H1 (cell line): ENCODE results near the gene ABCD2. TPM values are rescaled to one million over a fixed set of nuclear protein-coding genes. Genes with fewer than 3 reads are reported as not detected.

Source experiments
- CHD1 ChIP-seq: IDR thresholded peaks from 2 replicates; pipeline ENCODE4 v1.6.1; 2012; ENCODE audit warnings: low read depth, low read length, improper control_type of control experiment
- HDAC6 ChIP-seq: IDR thresholded peaks from one replicate; pipeline ENCODE4 v1.7.1; 2012; ENCODE audit warnings: low read depth, mild to moderate bottlenecking, inconsistent platforms, low read length, moderate library complexity
- KDM4A ChIP-seq: IDR thresholded peaks from one replicate; pipeline ENCODE4 v1.7.1; 2012; ENCODE audit warnings: low read depth, mild to moderate bottlenecking, moderate library complexity, low read length, inconsistent platforms; ENCODE audit not compliant: severe bottlenecking
- PHF8 ChIP-seq: fragments of 200-600 bp; sonication (generic); conservative IDR thresholded peaks from 2 replicates; pipeline ENCODE4 v1.7.1; 2012; ENCODE audit warnings: low read depth, mild to moderate bottlenecking, inconsistent platforms, low read length, moderate library complexity
- RBBP5 ChIP-seq: IDR thresholded peaks from 2 replicates; pipeline ENCODE4 v1.7.1; 2012; ENCODE audit warnings: low read depth, mild to moderate bottlenecking, inconsistent platforms, low read length, moderate library complexity, borderline replicate concordance
- RFX5 ChIP-seq: IDR thresholded peaks from 2 replicates; pipeline ENCODE4 v1.6.1; 2011; ENCODE audit warnings: low read depth, low read length, improper control_type of control experiment, borderline replicate concordance
- SIX5 ChIP-seq: IDR thresholded peaks from 2 replicates; pipeline ENCODE4 v1.6.1; 2011; ENCODE audit warnings: mild to moderate bottlenecking, low read depth, low read length
- SUZ12 ChIP-seq: fragments of 200-600 bp; sonication (generic); IDR thresholded peaks from 2 replicates; pipeline ENCODE4 v1.6.1; 2012; ENCODE audit warnings: mild to moderate bottlenecking, inconsistent platforms, low read length, moderate library complexity, mixed read lengths
- TEAD4 ChIP-seq: IDR thresholded peaks from 2 replicates; pipeline ENCODE4 v1.6.1; 2012; ENCODE audit warnings: low read depth, low read length, inconsistent platforms, mixed read lengths
- polyA plus RNA-seq, 7 experiments: library from polyadenylated mRNA; depleted of rRNA in 3 of 7; stranded (reverse) in 5 of 7; unstranded in 2 of 7; fragments of >200 nt in 5 of 7; fragments of 200-250 nt in 2 of 7; gene quantifications; 1 replicate in 5 of 7; 2 replicates in 1 of 7; 4 replicates in 1 of 7; pipeline versions ENCODE4 v1.2.1 to v1.2.3, GENCODE V29; 2011 to 2013; ENCODE audit warnings: missing spikeins in 2 of 7, mixed read lengths in 2 of 7
- total RNA-seq: library from RNA; stranded (reverse); fragmentation: NEBNext Ultra II Directional; extraction: Animal tissue kit (Norgen Biotek cat#: 25700); gene quantifications from 2 replicates; pipeline ENCODE4 v1.2.1, GENCODE V29; 2021
- TF ChIP-seq, protein P1 (sequence below): fragments of 300-600 bp; sonication (generic); IDR thresholded peaks from 2 replicates; pipeline ENCODE4 v1.7.1; 2012; ENCODE audit warnings: low read length, moderate library complexity, mild to moderate bottlenecking, inconsistent platforms; ENCODE audit not compliant: insufficient replicate concordance
- TF ChIP-seq, protein P2 (sequence below): IDR thresholded peaks from 2 replicates; pipeline ENCODE4 v1.6.1; 2012; ENCODE audit warnings: inconsistent platforms

The ABCD2 gene
- total and polyA plus RNA-seq, 2 of the 8 experiments (the other 6 are each of a cell fraction or from before 2014, with no cell fraction given) = not detected

DNA sequence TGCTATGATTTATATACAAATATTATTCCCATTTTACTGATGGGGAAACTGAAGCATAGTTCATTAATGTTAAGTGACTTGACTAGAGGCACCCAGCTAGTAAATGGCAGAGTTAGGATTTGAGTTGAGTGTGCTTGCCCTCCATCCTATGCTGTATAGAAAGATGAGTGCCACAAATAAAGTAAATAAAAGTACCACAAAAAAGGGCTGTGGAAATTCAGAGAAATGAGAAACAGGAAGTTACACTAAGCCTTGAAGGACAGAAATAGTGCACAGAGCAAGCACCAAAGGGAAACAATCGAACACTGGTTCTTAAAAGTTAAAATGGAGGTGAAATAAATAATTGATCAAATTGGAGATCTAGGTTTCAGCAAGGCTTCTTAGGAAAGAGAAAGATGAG lies 9.2 kb upstream of the ABCD2 start (continued):
- TF ChIP-seq, protein P1, sequence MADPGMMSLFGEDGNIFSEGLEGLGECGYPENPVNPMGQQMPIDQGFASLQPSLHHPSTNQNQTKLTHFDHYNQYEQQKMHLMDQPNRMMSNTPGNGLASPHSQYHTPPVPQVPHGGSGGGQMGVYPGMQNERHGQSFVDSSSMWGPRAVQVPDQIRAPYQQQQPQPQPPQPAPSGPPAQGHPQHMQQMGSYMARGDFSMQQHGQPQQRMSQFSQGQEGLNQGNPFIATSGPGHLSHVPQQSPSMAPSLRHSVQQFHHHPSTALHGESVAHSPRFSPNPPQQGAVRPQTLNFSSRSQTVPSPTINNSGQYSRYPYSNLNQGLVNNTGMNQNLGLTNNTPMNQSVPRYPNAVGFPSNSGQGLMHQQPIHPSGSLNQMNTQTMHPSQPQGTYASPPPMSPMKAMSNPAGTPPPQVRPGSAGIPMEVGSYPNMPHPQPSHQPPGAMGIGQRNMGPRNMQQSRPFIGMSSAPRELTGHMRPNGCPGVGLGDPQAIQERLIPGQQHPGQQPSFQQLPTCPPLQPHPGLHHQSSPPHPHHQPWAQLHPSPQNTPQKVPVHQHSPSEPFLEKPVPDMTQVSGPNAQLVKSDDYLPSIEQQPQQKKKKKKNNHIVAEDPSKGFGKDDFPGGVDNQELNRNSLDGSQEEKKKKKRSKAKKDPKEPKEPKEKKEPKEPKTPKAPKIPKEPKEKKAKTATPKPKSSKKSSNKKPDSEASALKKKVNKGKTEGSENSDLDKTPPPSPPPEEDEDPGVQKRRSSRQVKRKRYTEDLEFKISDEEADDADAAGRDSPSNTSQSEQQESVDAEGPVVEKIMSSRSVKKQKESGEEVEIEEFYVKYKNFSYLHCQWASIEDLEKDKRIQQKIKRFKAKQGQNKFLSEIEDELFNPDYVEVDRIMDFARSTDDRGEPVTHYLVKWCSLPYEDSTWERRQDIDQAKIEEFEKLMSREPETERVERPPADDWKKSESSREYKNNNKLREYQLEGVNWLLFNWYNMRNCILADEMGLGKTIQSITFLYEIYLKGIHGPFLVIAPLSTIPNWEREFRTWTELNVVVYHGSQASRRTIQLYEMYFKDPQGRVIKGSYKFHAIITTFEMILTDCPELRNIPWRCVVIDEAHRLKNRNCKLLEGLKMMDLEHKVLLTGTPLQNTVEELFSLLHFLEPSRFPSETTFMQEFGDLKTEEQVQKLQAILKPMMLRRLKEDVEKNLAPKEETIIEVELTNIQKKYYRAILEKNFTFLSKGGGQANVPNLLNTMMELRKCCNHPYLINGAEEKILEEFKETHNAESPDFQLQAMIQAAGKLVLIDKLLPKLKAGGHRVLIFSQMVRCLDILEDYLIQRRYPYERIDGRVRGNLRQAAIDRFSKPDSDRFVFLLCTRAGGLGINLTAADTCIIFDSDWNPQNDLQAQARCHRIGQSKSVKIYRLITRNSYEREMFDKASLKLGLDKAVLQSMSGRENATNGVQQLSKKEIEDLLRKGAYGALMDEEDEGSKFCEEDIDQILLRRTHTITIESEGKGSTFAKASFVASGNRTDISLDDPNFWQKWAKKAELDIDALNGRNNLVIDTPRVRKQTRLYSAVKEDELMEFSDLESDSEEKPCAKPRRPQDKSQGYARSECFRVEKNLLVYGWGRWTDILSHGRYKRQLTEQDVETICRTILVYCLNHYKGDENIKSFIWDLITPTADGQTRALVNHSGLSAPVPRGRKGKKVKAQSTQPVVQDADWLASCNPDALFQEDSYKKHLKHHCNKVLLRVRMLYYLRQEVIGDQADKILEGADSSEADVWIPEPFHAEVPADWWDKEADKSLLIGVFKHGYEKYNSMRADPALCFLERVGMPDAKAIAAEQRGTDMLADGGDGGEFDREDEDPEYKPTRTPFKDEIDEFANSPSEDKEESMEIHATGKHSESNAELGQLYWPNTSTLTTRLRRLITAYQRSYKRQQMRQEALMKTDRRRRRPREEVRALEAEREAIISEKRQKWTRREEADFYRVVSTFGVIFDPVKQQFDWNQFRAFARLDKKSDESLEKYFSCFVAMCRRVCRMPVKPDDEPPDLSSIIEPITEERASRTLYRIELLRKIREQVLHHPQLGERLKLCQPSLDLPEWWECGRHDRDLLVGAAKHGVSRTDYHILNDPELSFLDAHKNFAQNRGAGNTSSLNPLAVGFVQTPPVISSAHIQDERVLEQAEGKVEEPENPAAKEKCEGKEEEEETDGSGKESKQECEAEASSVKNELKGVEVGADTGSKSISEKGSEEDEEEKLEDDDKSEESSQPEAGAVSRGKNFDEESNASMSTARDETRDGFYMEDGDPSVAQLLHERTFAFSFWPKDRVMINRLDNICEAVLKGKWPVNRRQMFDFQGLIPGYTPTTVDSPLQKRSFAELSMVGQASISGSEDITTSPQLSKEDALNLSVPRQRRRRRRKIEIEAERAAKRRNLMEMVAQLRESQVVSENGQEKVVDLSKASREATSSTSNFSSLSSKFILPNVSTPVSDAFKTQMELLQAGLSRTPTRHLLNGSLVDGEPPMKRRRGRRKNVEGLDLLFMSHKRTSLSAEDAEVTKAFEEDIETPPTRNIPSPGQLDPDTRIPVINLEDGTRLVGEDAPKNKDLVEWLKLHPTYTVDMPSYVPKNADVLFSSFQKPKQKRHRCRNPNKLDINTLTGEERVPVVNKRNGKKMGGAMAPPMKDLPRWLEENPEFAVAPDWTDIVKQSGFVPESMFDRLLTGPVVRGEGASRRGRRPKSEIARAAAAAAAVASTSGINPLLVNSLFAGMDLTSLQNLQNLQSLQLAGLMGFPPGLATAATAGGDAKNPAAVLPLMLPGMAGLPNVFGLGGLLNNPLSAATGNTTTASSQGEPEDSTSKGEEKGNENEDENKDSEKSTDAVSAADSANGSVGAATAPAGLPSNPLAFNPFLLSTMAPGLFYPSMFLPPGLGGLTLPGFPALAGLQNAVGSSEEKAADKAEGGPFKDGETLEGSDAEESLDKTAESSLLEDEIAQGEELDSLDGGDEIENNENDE = no peak
- no peak for TF ChIP-seq HDAC6
- no peak for TF ChIP-seq KDM4A
- TF ChIP-seq PHF8 = no peak
- no peak for TF ChIP-seq RFX5
- no peak for TF ChIP-seq CHD1
- no peak for TF ChIP-seq TEAD4
- no peak for TF ChIP-seq RBBP5
- TF ChIP-seq, protein P2, sequence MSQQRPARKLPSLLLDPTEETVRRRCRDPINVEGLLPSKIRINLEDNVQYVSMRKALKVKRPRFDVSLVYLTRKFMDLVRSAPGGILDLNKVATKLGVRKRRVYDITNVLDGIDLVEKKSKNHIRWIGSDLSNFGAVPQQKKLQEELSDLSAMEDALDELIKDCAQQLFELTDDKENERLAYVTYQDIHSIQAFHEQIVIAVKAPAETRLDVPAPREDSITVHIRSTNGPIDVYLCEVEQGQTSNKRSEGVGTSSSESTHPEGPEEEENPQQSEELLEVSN = no peak
- TF ChIP-seq SIX5 = no peak
- TF ChIP-seq SUZ12 = no peak
